ENCODE data around the gene TAS1R2.
"Not testable (repeated sequence)": the region's sequence is repeated elsewhere in the genome, so short reads cannot be mapped to it uniquely, and the experiment has no call there.

TAS1R2 gene

GRCh38 chr1:18883636-18884418, 24.4 kb upstream of the TAS1R2 start:
- DNase-seq (ENCODE audit: low spot score): peak; percentile 86

GRCh38 chr1:18883079-18883478, 23.6 kb upstream of the TAS1R2 start:
- DNase-seq (ENCODE audit: low spot score): no peak

- no peak for DNase-seq (ENCODE audit: low spot score)
Measured at GRCh38 chr1:18882486-18882885, 23.0 kb upstream of the TAS1R2 start.

GRCh38 chr1:18881642-18882431, 22.4 kb upstream of the TAS1R2 start:
- no peak for DNase-seq (ENCODE audit: low spot score)

- no peak for DNase-seq (ENCODE audit: low spot score)
Measured at GRCh38 chr1:18881164-18881563, 21.7 kb upstream of the TAS1R2 start.

- no peak for DNase-seq (ENCODE audit: low spot score)
Measured at GRCh38 chr1:18880585-18880984, 21.1 kb upstream of the TAS1R2 start.

- no peak for DNase-seq (ENCODE audit: low spot score)
Measured at GRCh38 chr1:18879791-18880309, 20.4 kb upstream of the TAS1R2 start.

GRCh38 chr1:18879215-18879790, 19.8 kb upstream of the TAS1R2 start:
- DNase-seq (ENCODE audit: low spot score): no peak

- no peak for DNase-seq (ENCODE audit: low spot score)
Measured at GRCh38 chr1:18878538-18879214, 19.2 kb upstream of the TAS1R2 start.

- no peak for DNase-seq (ENCODE audit: low spot score)
Measured at GRCh38 chr1:18877282-18877681, 17.8 kb upstream of the TAS1R2 start.

- DNase-seq (ENCODE audit: low spot score): no peak
Measured at GRCh38 chr1:18876210-18876609, 16.8 kb upstream of the TAS1R2 start.

- DNase-seq (ENCODE audit: low spot score): no peak
Measured at GRCh38 chr1:18875796-18876128, 16.3 kb upstream of the TAS1R2 start.

- peak; percentile 94 for DNase-seq (ENCODE audit: low spot score)
Measured at GRCh38 chr1:18875107-18875795, 15.8 kb upstream of the TAS1R2 start.

- DNase-seq (ENCODE audit: low spot score): no peak
Measured at GRCh38 chr1:18874600-18874999, 15.1 kb upstream of the TAS1R2 start.

- no peak for DNase-seq (ENCODE audit: low spot score)
Measured at GRCh38 chr1:18874036-18874435, 14.6 kb upstream of the TAS1R2 start.

GRCh38 chr1:18872071-18872611, 12.7 kb upstream of the TAS1R2 start:
- DNase-seq (ENCODE audit: low spot score): no peak

- DNase-seq (ENCODE audit: low spot score): no peak
Measured at GRCh38 chr1:18871401-18872070, 12.1 kb upstream of the TAS1R2 start.

- DNase-seq (ENCODE audit: low spot score): no peak
Measured at GRCh38 chr1:18870957-18871356, 11.5 kb upstream of the TAS1R2 start.

GRCh38 chr1:18870595-18870865, 11.1 kb upstream of the TAS1R2 start:
- DNase-seq (ENCODE audit: low spot score): not testable (repeated sequence)

GRCh38 chr1:18869847-18870594, 10.6 kb upstream of the TAS1R2 start:
- DNase-seq (ENCODE audit: low spot score): no peak
